ENCODE measurements around the gene AUTS2. TPM values are rescaled to one million over a fixed set of nuclear protein-coding genes. Genes with fewer than 3 reads are reported as not detected.
"Not testable (repeated sequence)": the region's sequence is repeated elsewhere in the genome, so short reads cannot be mapped to it uniquely, and the experiment has no call there.

AUTS2 gene
- total RNA-seq, 1 donor from 2014 or later = 10.3 TPM

- DNase-seq (ENCODE audit: low spot score) = no peak
- intact Hi-C loops (cut with DNase I) = no loop called here
Observed at GRCh38 chr7:70634610-70635068, 1036.4 kb downstream of the AUTS2 start.

- DNase-seq (ENCODE audit: low spot score) = no peak
- intact Hi-C loops (cut with DNase I) = no loop called here
Observed at GRCh38 chr7:70635633-70636032, 1037.4 kb downstream of the AUTS2 start.

DNA sequence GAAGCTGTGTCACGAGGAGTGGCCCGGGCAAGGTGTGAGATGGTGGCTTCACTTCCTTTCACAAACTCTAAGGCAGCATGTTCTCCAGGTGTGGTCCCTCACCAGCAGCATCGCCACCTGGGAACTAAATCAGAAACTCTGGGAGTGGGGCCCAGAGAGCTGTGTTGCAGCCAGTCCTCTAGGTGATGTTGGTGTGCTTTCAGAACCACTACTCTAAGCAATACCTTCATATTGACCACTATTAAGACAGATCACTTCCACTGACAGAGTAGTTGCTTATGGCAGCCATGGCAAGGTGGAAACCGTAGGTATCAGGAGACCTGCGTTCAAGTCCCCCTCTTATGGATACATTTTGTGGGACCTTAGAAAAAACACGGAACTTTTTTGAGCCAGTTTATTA is 1037.9 kb downstream of the AUTS2 start:
- DNase-seq (ENCODE audit: low spot score) = no peak
- intact Hi-C loops (cut with DNase I) = no loop called here

- intact Hi-C loops (cut with DNase I) = no loop called here
- no peak for DNase-seq (ENCODE audit: low spot score)
Observed at GRCh38 chr7:70637726-70638125, 1039.5 kb downstream of the AUTS2 start.

DNA sequence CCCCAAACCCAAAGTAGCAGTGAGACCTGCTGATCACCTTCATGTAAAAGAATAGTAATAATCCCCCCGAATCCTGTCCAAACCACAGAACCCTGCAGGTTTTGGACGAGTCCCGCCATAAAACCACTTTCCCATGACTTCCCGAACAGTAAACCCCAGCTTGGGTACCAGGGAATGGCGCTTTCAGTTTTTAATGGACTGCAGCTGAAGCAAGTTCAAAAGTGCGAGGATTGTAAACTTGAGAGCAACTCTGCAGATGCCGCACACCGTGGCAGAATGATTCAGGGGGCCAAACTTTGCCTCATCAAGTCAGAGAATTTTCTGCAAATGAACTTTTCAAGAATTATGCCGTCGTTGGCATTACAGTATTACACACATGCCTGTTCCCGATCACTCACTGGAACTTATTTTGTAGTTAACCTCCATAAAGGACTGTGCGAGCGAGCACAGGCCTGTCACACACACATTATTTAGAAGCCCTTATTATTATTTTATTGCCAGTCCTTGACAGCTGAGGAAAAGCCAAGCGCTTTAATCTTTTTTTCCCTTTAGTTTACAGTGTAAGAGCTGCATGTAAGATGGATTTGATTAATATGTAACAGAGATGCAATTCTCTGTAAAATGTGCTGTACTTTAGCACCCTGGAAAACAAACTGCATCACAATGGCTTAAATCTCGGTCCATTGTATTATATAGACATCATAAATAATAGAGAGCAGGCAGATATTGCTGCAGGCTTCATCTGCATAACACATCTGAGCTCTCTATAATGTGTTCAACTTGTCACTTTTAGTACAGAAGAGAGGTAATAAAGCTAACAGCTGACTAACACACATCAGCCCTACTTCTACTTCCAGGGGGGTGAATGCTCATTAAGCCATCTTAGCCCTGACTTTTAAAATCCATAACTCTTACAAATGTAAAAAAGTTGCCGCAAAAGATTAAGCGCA is 1040.2 kb downstream of the AUTS2 start:
- intact Hi-C loops (cut with DNase I) = no loop called here
- no peak for DNase-seq (ENCODE audit: low spot score)

DNA sequence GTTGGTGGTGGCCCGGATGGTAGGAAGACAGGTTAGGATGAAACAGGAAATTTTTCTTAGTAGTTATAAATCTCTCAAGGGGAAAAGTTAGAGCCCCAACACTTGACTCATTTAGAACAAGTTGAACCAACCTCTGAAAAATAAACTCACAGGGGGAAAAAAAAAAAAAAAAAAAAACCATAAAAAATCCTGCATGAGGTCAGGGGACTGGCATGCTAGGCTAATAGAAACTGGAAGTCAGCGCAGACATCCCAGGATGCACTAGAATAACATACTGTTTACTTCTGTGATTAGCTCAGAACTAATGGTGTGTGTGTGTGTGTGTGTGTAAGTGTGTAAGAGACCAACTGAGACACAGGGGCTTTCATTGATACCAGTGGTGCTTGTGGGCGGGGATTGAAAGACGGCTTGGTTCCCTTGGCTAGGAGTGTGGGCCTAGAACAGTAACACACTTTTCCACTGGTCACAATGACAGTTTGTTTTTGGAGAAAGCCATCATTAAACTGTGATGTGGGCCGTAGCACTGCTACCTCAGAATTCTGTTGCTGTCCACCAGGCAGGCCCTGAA is 1042.1 kb downstream of the AUTS2 start:
- intact Hi-C loops (cut with DNase I) = no loop called here
- DNase-seq (ENCODE audit: low spot score) = no peak

DNA sequence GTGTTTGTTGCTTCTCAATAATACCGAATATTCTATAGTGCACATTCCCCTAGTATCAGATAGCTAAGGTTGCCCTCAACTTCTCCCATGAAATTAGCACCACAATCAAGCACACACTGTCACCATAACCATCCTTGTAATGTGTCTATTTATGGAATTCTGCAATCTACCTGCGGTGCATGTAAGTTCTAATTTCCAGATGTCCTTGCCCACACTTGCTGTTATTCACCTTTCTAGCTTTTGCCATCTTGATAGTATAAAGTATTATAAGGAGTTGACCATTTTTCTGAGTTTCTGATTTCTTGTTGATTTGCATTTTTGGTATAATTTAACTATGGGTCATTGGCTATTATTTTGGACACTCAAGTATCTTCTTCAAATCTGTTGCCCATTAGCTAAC is 1043.6 kb downstream of the AUTS2 start:
- no peak for DNase-seq (ENCODE audit: low spot score)
- intact Hi-C loops (cut with DNase I) = no loop called here

DNA sequence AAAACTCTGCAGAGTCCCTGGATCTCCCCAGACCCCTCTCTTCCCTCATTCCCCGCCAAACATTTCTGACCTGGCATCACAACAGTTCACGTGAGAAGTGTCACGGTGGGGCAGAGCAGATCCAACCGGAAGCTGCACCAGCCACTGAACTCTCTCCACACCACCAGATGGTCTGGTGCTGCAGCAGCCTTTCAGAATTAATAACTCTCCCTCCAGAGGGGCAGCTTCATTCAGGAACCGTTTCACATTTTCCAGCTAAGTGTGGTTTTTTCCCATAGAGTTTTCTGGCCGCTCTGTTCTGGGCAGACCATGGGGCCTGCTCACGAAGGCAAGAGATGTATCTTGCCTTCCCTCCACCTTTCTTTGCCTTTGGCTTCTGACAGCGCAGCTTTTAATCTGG is 1047.0 kb downstream of the AUTS2 start:
- intact Hi-C loops (cut with DNase I) = no loop called here

GRCh38 chr7:70645876-70646351 is 1047.6 kb downstream of the AUTS2 start:
- DNase-seq (ENCODE audit: low spot score) = no peak
- intact Hi-C loops (cut with DNase I) = no loop called here

More for the DNA sequence above, 1047.0 kb downstream of the AUTS2 start:
- DNase-seq (ENCODE audit: low spot score) = no peak

GRCh38 chr7:70646536-70647248 is 1048.4 kb downstream of the AUTS2 start:
- intact Hi-C loops (cut with DNase I) = no loop called here
- no peak for DNase-seq (ENCODE audit: low spot score)

DNA sequence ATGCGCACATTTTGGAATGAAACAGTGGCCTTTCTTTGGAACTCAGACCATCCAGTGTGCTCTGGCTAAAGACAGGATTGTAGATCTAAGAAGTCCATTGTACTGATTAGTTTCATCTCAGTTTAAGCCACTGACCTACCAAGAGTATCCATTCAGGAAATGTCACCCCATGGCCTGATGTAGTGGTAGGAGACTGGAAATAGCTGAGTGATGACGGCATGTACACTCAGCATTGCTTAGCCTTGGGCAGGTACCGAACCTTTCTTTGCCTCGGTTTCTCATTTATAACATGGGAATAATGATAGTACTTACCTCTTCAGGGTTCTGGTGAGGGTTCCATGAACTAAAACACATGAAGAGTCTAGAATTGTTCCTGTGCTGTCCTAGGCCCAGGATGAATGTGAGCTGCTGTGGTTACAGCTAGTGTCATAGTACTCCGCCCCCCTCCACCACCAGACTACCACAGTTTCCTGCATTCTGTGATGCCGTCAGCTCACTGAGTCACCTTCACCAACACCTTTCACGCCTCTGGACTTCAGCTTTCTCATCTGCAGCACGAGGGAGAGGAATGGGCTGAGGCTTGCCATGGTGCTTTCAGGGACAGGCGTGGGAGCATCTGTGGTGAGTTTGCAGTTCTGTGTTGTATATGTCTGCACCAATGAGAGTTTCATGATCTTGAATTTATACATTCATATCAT is 1049.7 kb downstream of the AUTS2 start:
- DNase-seq (ENCODE audit: low spot score) = no peak
- intact Hi-C loops (cut with DNase I) = no loop called here

- intact Hi-C loops (cut with DNase I); DNase-seq (ENCODE audit: low spot score): not testable (repeated sequence)
Observed at GRCh38 chr7:70648499-70648861, 1050.2 kb downstream of the AUTS2 start.

GRCh38 chr7:70649323-70649722 is 1051.0 kb downstream of the AUTS2 start:
- intact Hi-C loops (cut with DNase I) = no loop called here
- DNase-seq (ENCODE audit: low spot score) = no peak

DNA sequence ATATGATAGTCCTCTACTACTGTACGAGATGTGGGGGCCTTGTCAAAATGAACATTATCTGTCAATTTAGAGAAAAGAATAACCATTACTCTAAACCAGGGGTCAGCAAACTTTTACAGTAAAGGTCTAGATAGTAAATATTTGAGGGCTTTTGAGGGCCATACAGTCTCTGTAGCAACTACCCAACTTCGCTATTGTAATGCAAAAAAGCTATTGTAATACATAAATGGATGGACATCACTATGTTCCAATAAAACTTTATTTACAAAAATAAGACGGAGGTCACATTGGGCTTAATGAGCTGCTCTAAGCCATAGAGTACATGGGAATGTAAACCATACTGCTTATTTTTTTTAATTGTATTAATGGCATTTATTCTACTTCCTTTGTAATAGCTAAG is 1055.9 kb downstream of the AUTS2 start:
- DNase-seq (ENCODE audit: low spot score) = no peak
- intact Hi-C loops (cut with DNase I) = no loop called here

DNA sequence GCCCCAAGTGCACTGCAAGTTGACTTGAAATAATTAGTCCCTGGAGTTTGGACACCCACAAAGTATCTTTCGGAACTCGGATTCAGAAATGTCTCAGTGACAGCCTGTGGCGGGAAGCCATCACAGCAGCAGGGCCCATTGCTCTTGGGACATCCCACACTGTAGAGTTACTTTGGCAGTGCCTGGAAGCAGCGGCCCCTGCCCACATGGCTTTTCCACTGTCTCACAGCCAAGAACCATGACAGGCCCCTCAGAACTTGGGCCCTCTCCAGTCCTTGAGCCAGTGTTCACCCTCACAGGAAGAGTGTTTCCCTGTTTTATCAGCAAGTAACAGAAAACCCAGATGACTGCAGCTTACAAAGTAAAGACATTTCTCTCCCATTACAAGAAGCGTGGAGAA is 1056.7 kb downstream of the AUTS2 start:
- no peak for DNase-seq (ENCODE audit: low spot score)
- intact Hi-C loops (cut with DNase I) = loop anchor here (5.0 kb wide), 1 partner anchor 83 kb away; no protein-coding TSS in a partner anchor

GRCh38 chr7:70655694-70656093 is 1057.4 kb downstream of the AUTS2 start:
- intact Hi-C loops (cut with DNase I) = loop anchor here (5.0 kb wide), 1 partner anchor 83 kb away; no protein-coding TSS in a partner anchor

GRCh38 chr7:70657571-70657970 is 1059.3 kb downstream of the AUTS2 start:
- intact Hi-C loops (cut with DNase I) = loop anchor here (5.0 kb wide), 1 partner anchor 85 kb away; no protein-coding TSS in a partner anchor
- no peak for DNase-seq (ENCODE audit: low spot score)

More at GRCh38 chr7:70655694-70656093, 1057.4 kb downstream of the AUTS2 start:
- no peak for DNase-seq (ENCODE audit: low spot score)

GRCh38 chr7:70657989-70658632 is 1059.8 kb downstream of the AUTS2 start:
- DNase-seq (ENCODE audit: low spot score) = no peak
- intact Hi-C loops (cut with DNase I) = loop anchor here (5.0 kb wide), 1 partner anchor 86 kb away; no protein-coding TSS in a partner anchor

DNA sequence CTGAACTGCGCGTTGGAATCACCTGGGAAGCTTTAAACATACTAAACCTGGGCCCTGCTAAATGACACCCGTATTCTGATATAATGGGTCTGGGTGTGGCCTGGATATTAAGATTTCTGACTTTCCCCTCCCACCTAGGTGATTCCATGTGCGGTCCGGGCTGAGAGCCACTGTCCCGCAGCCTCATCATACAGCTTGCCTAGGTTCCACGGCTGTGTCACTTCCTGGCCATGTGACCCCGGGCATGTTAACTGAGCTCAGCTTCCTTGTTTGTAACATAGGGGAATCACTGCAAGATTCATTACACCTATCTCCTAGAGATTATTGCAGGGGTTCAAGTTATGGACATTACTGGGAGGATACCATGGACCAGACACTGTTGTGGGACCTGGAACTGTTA is 1061.0 kb downstream of the AUTS2 start:
- no peak for DNase-seq (ENCODE audit: low spot score)
- intact Hi-C loops (cut with DNase I) = loop anchor here (5.0 kb wide), 1 partner anchor 87 kb away; no protein-coding TSS in a partner anchor

Measured in cardiac septum (tissue), 1 donor.